HG03558 (cell line): Measurements from ENCODE around the gene ACTG1.
"Not testable (repeated sequence)": the region's sequence is repeated elsewhere in the genome, so short reads cannot be mapped to it uniquely, and the experiment has no call there.

Experiments used
- ATAC-seq: cut with Tn5 transposase; IDR thresholded peaks from one replicate; pipeline ENCODE4 v1.9.1; 2021; ENCODE audit warnings: moderate number of reproducible peaks; ENCODE audit not compliant: unreplicated experiment; ENCODE audit errors: extremely low read depth

The ACTG1 gene

DNA sequence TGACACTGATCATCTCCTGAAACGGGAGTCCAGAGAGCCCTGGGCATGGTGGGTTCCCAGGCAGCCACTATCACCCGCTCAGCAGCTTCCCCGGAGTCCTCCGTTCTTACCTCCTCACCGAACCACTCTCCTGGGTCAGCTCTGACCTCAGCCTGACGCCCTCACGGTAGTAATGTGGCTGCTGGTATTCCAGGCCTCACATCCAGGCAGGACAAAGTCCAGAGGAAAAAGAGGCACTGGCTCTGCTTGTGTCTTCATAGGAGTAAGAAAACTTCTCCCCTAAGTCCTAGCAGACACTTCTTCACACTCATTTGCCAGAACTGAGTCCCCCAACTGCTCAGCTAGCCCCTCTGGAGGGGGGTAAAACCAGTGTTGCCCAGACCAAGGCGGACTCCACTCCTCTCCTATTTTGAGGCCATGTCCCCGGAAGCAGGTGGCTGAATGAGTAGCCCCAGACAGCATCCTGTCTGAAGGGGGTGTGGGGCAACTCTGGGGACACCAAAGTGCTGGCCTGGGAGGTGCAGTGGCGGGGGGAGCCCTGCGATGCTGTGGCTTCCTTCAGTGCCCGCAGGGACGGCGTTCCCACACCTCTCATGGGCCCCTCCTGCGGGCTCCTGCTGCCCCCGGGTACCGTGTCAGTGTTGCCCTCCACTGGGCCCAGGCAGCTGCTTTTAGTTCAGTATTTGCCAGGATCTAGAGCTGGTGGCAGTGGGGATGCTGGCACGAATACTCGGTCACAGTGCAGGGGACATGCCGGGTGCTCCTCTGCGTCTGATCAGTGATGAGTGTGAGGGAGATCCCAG is 20.9 kb upstream of the ACTG1 start:
- ATAC-seq = no peak

DNA sequence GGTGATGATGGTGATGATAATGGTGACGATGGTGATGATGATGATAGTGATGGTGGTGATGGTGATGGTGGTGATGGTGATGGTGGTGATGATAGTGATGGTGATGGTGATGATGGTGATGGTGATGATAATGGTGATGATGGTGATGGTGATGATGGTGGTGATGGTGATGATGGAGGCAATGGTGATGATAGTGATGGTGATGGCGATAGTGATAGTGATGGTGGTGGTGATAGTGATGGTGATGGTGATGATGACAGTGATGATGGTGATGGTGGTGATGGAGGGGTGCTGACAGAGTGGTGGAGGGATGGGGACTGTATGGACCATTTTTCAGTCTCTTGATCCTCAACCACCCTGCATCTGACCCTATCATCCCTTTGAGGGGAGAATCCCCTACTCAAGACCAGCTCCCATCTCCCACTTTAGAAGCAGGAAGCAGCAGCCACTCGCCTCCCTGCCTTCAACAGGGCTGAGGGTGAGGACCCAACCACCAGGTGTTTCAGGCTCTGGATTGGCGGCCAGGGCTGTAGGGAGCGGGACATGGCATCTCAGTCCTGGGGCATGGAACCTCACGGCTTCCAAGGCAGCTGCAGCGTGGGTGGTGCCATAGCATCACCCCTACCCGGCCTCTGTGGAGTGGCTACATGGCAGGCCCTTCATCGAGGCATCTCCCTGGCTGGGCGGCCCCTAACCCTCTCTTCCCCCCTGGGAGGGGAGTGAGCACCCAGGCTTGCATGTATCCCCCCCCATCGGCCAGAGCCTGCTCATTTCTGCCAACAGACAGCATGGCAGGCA is 20.1 kb upstream of the ACTG1 start:
- ATAC-seq = no peak

DNA sequence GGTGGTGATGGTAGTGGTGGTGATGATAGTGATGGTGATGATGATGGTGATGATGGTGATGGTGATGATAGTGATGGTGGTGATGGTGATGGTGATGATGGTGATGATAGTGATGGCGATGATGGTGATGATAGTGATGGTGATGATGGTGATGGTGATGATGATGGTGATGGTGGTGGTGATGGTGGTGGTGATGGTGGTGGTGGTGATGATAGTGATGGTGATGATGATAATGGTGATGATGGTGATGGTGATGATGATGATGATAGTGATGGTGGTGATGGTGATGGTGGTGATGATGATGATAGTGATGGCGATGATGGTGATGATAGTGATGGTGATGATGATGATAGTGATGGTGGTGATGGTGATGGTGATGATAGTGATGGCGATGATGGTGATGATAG is 19.4 kb upstream of the ACTG1 start:
- ATAC-seq = not testable (repeated sequence)

DNA sequence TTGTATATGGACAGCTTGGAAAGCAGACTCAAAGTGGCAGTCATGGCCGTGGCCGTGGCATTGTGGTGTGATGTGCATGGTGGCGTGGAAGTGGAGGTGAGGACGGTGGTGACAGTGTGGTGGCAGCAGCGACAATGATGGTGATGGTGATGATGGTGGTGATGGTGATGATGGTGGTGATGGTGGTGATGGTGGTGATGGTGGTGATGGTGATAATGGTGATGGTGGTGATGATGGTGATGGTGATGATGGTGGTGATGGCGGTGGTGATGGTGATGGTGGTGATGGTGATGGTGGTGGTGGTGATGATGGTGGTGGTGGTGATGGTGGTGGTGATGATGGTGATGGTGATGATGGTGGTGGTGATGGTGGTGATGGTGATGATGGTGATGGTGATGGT is 18.4 kb upstream of the ACTG1 start:
- ATAC-seq = not testable (repeated sequence)

DNA sequence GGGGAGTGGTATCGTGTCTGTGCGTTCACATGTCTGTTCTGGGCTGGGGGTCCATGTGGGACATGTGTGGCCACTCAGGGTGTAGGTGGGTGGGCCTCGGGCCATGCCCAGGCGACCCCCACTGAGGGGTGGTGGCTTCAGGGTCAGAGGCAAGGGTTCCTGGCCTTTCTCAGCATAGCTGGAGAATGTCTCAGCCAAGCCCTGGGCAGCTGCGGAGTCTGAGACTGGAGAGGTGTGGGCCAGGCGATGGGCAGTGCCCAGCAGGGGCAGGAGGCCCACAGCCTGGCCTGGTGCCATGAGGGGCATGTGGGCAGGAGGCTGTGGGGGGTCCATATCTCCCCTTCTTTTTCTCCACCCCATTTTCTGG is 16.8 kb upstream of the ACTG1 start:
- ATAC-seq = no peak

DNA sequence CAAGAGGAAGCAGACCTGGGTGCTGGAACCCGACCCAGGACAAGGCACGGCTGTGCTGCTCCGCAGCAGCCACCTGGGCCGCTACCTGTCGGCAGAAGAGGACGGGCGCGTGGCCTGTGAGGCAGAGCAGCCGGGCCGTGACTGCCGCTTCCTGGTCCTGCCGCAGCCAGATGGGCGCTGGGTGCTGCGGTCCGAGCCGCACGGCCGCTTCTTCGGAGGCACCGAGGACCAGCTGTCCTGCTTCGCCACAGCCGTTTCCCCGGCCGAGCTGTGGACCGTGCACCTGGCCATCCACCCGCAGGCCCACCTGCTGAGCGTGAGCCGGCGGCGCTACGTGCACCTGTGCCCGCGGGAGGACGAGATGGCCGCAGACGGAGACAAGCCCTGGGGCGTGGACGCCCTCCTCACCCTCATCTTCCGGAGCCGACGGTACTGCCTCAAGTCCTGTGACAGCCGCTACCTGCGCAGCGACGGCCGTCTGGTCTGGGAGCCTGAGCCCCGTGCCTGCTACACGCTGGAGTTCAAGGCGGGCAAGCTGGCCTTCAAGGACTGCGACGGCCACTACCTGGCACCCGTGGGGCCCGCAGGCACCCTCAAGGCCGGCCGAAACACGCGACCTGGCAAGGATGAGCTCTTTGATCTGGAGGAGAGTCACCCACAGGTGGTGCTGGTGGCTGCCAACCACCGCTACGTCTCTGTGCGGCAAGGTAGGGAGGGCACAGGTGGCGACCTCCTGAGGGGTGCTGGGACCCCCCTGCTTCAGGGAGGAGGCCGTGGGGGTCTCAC is 16.2 kb upstream of the ACTG1 start:
- ATAC-seq = no peak

DNA sequence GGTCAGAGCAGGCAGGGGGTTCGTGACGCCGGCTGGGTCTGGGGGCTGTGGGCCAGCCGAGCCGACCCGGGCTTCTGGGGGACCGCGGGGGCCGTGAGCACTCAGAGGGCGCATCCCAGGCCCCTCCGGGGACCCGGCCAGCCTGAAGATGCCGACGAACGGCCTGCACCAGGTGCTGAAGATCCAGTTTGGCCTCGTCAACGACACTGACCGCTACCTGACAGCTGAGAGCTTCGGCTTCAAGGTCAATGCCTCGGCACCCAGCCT is 15.7 kb upstream of the ACTG1 start:
- ATAC-seq = no peak

DNA sequence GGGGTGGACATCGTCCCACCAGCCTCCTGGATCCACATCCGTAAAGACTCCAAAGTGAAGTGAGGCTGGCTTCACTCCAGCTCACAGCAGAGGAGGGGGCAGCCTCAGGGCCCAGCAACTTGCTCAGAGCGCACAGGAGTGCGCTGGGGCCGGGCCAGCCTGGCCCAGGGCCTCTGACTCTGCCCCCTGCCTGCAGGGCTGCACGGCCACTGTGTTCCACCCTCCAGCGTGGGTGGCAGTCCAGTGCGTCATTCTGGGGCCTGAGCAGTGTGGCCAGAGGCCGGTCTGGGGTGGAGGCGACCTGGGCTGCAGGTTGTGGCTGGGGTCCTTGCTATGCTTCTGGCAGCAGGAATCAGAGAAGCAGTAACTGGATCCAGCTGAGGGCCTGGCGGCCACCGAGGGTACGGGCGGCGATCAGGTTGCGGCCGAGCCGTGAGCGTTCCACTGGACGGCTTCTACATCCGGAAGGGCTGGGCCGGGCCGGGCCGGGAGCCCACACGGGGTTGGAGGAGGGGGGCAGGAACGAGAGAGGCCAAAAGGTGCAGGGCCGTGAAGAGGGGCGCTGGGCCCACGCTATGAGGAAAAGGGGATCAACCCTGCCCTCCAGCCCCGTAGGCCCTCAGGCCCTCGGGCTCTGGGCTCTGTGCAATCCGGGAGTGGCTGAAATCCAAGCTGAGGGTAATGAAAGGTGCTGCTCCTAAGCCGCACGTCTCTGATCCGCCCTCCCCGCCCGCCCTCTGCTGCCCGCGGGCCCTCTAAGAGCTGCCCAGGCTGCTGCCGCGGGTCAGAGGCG is 15.2 kb upstream of the ACTG1 start, which contains the start of gene FSCN2:
Gene FSCN2, plus strand, starts transcription at position 787 of the 793 bp plus-strand sequence. CDS start 155 bp downstream, outside the sequence.
- no peak for ATAC-seq

DNA sequence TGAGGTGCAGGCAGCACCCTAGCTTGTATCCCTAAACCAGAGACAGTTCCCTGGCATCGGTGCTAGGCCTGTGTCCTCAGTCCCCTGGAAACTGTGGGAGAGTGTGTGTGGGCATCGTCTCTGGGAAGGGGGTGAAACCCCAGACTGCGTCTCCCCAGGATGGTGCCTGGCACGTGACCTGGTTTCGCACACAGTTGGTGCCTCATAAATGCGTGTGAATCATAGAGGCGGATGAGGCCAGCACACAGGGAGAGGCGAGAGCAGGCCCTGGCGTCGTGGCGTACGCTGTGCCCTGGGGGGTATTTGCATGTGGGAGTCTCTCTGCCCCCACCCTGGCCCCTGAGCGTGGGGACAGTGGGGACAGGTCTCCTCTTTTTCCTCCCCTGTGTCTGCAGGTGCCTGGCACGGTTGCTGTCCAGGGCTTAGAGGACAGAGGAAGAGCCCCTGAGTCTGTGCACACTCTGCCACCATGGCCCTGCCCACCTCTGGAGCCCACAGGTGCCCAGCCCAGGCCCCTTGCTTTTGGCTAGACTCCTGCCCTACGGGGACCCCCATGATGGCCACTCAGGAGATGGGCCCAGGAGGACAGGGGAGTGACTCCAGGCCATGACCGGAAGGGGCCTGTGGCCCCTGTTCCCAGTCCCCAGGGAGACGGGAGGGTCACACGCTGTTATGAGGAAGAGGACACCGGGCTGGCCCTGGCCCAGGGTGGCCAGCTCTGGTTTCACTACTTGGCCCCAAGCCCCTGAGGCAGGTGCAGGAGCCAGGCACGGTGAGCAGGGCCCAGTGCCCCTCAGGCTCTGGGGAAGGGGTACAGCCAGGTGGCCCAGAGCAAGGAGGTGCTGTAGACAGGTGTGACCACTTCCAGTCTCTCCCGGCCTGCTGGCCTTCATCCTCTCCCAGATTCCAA is 14.3 kb upstream of the ACTG1 start:
- ATAC-seq = no peak

DNA sequence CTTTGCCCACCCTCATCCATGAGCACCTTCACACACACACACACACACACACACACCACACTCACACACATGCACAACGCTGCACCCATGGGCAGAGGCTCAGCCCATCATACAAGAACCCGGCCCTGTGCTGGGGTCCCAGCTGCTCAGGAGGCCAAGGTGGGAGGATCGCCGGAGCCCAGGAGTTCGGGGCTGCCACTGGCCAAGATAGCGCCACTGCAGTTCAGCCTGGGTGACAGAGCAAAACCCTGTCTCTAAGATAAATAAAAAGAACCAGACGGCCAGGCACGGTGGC is 12.2 kb upstream of the ACTG1 start:
- no peak for ATAC-seq

DNA sequence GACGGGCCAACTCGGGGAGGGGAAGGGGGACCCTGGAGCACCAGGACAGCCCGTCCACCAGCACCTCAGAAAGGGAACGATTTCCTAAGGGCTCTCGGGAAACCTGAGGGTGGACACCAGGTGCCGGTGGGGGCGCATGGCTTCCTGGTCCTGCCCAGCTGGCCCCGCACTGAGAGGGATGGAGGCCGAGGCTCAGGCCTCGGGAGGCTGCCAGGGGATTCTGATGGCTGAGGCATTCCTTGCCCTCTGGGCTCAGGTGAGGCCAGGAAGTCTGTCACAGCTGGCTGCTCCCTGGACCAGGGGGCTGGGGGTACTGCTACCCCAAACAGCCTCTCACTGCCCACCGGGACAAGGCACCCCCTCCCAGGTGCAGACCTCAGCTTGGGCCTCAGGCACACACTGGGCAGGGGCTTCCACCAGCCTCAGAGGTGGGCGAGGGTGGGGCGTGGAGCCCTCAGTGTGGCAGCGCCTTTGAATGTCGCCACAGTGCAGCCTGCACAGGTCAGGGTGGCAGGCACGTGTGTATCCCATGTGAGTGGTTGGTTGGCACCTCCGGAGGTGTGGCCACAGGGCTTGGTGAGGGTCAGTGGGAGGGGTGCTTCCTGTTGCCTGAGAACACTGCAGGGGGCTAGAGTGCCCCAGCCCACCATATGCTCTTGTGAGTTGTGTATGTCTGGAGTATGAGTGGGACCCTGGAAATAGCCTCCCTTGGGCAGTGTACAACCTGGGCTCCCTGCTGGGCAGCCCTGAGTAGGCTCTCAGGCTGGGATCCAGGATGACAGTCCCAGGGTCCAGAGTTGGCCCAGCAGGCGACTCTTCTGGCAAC is 11.7 kb upstream of the ACTG1 start:
- ATAC-seq = no peak

DNA sequence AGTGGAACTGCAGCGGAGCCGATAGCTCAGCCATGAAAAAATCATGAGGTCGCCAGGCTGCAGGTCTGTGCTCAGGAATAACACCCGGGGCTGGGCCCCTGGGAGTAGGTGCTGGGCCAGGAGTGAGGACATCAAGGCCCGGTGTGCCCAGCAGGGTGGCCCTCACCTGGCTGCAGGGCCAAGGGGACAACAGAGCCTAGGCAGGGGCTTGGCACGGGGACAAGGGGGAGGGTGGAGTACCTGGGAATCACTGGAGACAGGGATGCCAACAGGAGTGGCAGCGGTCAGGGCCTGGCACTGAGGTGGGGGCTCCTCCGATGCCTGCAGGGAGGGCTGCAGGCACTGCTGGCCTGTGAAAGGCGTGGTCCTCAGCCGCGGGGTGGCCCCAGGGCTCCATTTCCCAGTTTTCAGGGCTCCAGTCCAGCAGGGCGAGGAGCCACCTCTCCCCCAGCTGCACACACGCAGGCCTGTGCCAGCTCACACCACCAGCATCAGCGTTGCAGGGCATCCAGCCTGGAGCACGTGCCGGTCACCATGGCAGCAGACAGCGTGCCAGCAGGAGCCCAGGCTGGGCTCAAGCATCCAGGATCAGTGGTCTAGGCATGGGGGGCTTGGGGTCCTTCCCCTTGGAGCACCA is 10.9 kb upstream of the ACTG1 start:
- ATAC-seq = no peak

DNA sequence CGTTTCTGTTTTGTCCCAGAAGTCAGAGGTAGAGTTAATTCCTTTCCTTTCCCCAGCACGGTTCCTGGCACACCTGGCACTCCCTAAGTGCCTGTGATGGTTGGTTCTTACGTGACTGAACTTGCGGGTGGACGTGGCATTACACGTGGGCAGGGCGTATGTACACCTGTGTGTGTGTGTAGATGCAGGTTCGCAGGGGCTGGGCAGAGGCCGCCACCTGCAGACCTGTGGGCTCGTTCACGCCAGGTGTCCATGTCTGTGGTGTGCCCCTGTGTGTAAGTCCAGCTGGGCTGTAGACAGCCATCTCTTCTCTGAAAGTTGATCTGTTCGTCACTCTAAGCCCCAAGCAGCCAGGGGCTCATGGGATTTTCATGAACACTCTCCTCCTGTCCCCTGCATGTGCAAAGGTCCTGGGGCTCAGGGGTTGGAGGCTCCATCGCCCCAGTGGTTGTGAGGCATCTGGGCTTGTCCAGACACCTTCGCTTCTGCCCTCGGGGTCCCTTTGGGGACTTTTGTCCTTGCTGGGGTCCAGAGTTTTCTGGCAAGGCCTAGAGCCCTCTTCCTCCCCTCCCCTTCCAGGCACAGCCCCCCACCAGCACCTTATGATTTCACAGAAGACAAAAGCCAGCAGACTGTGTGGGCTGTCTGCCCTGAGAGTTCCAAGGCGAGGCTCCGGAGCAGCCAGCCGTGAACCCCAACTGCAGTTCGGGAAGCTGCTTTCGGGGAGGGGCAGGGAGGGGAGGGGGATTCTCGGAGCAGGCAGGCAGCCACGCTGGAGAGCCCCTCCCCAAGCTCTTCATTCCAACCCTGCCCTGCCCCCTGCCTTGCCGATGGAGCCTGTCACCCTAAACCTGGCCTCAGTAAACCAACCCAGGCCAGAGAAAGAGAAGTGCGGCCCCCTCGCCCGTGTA is 10.1 kb upstream of the ACTG1 start:
- no peak for ATAC-seq

DNA sequence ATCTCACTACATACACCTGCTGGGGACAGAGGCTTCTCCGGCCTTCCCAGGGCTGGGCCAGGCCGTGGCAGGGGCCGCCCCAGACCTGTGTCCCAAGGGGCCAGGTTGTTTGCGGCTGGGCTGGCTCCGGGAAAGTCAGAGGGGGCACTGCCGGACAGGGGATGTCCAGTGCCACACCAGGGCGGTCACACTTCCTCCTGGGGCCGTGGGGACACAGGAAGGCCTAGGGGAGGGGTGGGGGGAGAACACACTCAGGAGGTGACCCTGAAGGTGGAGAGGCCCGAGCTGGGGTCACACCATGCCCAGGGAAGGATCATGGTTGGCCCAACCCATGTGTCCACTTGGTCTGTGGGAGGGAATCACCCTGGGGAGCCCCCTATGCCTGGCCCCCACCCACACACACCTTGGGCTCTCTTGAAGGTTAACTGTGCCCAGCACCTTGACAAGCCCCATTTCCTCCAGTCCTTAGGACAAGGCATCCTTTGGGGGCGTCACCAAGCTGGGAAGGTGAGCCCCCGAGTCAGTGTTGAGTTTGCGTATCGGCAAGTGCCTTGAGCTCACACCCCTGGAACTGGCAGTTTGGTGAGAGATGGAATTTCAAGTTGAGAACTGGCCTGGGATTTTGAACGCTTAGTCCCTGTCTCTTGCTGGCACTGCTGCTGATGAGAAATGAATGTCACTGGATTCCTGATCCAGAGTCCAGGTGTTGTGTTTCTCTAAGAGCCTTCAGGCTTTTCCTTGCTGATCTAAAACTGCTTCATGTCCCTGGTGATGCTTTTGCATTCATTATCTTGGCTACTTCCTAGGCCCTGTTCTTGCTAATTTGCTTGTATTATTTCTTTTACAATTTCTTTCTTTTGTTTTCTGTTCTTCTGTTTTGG is 7.7 kb upstream of the ACTG1 start:
- ATAC-seq = no peak

DNA sequence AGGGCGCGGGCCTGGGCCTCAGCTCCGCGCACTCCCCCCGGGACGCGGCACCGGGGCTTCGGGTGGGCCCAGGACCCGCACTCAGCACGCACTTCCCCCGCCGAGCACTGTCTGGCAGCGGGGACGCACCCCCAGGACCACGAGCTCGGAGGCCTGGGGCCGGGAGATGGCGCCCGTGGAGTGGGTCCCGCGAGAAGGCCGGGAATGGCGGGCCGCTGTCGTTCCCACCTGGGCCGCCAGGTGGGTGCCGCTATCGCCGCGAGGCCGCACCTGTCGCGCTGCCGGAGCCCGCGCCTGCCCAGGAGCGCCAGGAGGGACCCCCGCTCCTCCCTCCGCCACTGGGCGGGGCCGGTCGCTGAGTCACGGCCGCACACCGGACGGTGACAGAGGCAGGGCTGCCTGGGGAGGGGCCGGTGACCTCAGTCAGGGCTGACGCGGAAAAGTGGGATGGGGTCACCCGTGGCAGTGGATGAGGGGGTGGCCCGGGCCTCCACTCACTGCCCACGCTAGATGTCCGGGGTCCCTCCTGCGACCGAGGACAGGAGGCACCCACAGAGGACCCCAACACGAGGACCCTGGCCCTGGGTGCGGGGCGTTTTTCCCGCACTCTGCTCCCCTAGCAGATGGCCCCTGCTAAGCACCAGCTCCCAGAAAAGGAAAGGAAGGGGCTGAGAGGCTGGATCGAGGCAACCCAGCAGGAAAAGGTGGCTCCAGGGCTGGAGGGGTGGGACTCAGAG is 6.9 kb upstream of the ACTG1 start:
- no peak for ATAC-seq
